ENCODE results near the gene VCX3A. TPM values are rescaled to one million over a fixed set of nuclear protein-coding genes. Genes with fewer than 3 reads are reported as not detected.
"Not testable (repeated sequence)": the region's sequence is repeated elsewhere in the genome, so short reads cannot be mapped to it uniquely, and the experiment has no call there.

VCX3A gene
- polyA plus RNA-seq (2013, experiment 1 of 2), result 0.51 TPM
- 0.53 TPM for polyA plus RNA-seq (2013, experiment 2 of 2)

GRCh38 chrX:6535018-6535417 lies at the start of gene VCX3A:
Gene VCX3A, minus strand, starts transcription at chrX:6535118. Its CDS starts 621 bp downstream, at chrX:6534497.
- not testable (repeated sequence) for H3K4me1 ChIP-seq (ENCODE audit: control insufficient read depth, low read depth, low read length); H3K27me3 ChIP-seq (ENCODE audit: insufficient read depth, low read length, poor library complexity); H3K4me2 ChIP-seq (ENCODE audit: low read length); H2BK5ac ChIP-seq (ENCODE audit: low read length); H4K5ac ChIP-seq (ENCODE audit: low read length); H3K79me1 ChIP-seq (ENCODE audit: low read length); H3K56ac ChIP-seq (ENCODE audit: low read length); H2AK5ac ChIP-seq (ENCODE audit: low read length); H3K18ac ChIP-seq (ENCODE audit: low read length); H2BK15ac ChIP-seq (replicated peaks; ENCODE audit: low read depth); H3K36me3 ChIP-seq (ENCODE audit: control insufficient read depth, insufficient read depth, low read length); H3K79me2 ChIP-seq (ENCODE audit: control insufficient read depth, insufficient read depth, low read length); H2BK120ac ChIP-seq (ENCODE audit: low read depth, low read length); H3K23ac ChIP-seq (ENCODE audit: low read length); DNase-seq; H3K4ac ChIP-seq (ENCODE audit: low read depth, low read length); H3K9ac ChIP-seq (ENCODE audit: low read length); H4K8ac ChIP-seq (ENCODE audit: low read depth, low read length); H3K27ac ChIP-seq (ENCODE audit: low read depth, low read length); H3K4me3 ChIP-seq (ENCODE audit: low read length)
- no CpG with 5 or more reads among the region's 1 CpG for WGBS (ENCODE audit: extremely low coverage, insufficient coverage, low lambda C conversion rate)

GRCh38 chrX:6574762-6575161 lies 39.8 kb upstream of the VCX3A start:
- Histone ChIP-seq H2BK5ac (ENCODE audit: low read length) (no peak overlapping the region), H4K5ac (ENCODE audit: low read length) (no peak overlapping the region), H3K27ac (ENCODE audit: low read depth, low read length) (no peak overlapping the region), H3K4ac (ENCODE audit: low read depth, low read length) (no peak overlapping the region), H2BK15ac (replicated peaks; ENCODE audit: low read depth) (no peak overlapping the region), H3K36me3 (ENCODE audit: control insufficient read depth, insufficient read depth, low read length) (no peaks in the 10 kb centered on the region), H3K4me3 (ENCODE audit: low read length) (no peak overlapping the region), H3K4me1 (ENCODE audit: control insufficient read depth, low read depth, low read length) (no peaks in the 10 kb centered on the region), H3K4me2 (ENCODE audit: low read length) (no peak overlapping the region), H4K8ac (ENCODE audit: low read depth, low read length) (no peak overlapping the region), H3K56ac (ENCODE audit: low read length) (no peak overlapping the region), H2AK5ac (ENCODE audit: low read length) (no peak overlapping the region), H3K23ac (ENCODE audit: low read length) (no peak overlapping the region), H3K79me2 (ENCODE audit: control insufficient read depth, insufficient read depth, low read length) (no peaks in the 10 kb centered on the region), H3K79me1 (ENCODE audit: low read length) (no peaks in the 10 kb centered on the region), H3K27me3 (ENCODE audit: insufficient read depth, low read length, poor library complexity) (no peaks in the 10 kb centered on the region), H3K18ac (ENCODE audit: low read length) (no peak overlapping the region), H3K9ac (ENCODE audit: low read length) (no peak overlapping the region), H2BK120ac (ENCODE audit: low read depth, low read length) (no peak overlapping the region)
- peak; percentile 39 for DNase-seq
- WGBS (ENCODE audit: extremely low coverage, insufficient coverage, low lambda C conversion rate), result no CpG with 5 or more reads among the region's 5 CpGs

GRCh38 chrX:6568031-6568430 lies 33.1 kb upstream of the VCX3A start:
- Histone ChIP-seq H3K27me3 (ENCODE audit: insufficient read depth, low read length, poor library complexity) (no peaks in the 10 kb centered on the region), H2BK120ac (ENCODE audit: low read depth, low read length) (no peak overlapping the region), H2BK5ac (ENCODE audit: low read length) (no peak overlapping the region), H2AK5ac (ENCODE audit: low read length) (no peak overlapping the region), H2BK15ac (replicated peaks; ENCODE audit: low read depth) (no peak overlapping the region), H3K4me2 (ENCODE audit: low read length) (no peak overlapping the region), H3K23ac (ENCODE audit: low read length) (no peak overlapping the region), H3K36me3 (ENCODE audit: control insufficient read depth, insufficient read depth, low read length) (no peaks in the 10 kb centered on the region), H3K4me1 (ENCODE audit: control insufficient read depth, low read depth, low read length) (no peaks in the 10 kb centered on the region), H3K27ac (ENCODE audit: low read depth, low read length) (no peak overlapping the region), H3K9ac (ENCODE audit: low read length) (no peak overlapping the region), H3K79me1 (ENCODE audit: low read length) (no peaks in the 10 kb centered on the region), H3K4me3 (ENCODE audit: low read length) (no peak overlapping the region), H4K5ac (ENCODE audit: low read length) (no peak overlapping the region), H3K18ac (ENCODE audit: low read length) (no peak overlapping the region), H3K79me2 (ENCODE audit: control insufficient read depth, insufficient read depth, low read length) (no peaks in the 10 kb centered on the region), H3K4ac (ENCODE audit: low read depth, low read length) (no peak overlapping the region), H3K56ac (ENCODE audit: low read length) (no peak overlapping the region), H4K8ac (ENCODE audit: low read depth, low read length) (no peak overlapping the region)
- no peak for DNase-seq
- WGBS (ENCODE audit: extremely low coverage, insufficient coverage, low lambda C conversion rate), result no CpG with 5 or more reads among the region's 3 CpGs

- WGBS (ENCODE audit: extremely low coverage, insufficient coverage, low lambda C conversion rate), result no CpG with 5 or more reads among the region's 5 CpGs
- Histone ChIP-seq H3K4ac (ENCODE audit: low read depth, low read length) (no peak overlapping the region), H3K9ac (ENCODE audit: low read length) (no peak overlapping the region)
These were observed 24.1 kb upstream of the VCX3A start for GRCh38 chrX:6558979-6559378.

GRCh38 chrX:6557690-6558089 lies 22.8 kb upstream of the VCX3A start:
- Histone ChIP-seq H3K4me1 (ENCODE audit: control insufficient read depth, low read depth, low read length) (no peaks in the 10 kb centered on the region), H3K56ac (ENCODE audit: low read length) (no peak overlapping the region), H4K5ac (ENCODE audit: low read length) (no peak overlapping the region), H2BK120ac (ENCODE audit: low read depth, low read length) (no peak overlapping the region), H3K27me3 (ENCODE audit: insufficient read depth, low read length, poor library complexity) (no peaks in the 10 kb centered on the region), H3K4ac (ENCODE audit: low read depth, low read length) (no peak overlapping the region), H3K79me1 (ENCODE audit: low read length) (no peaks in the 10 kb centered on the region), H3K9ac (ENCODE audit: low read length) (no peak overlapping the region), H4K8ac (ENCODE audit: low read depth, low read length) (no peak overlapping the region), H3K36me3 (ENCODE audit: control insufficient read depth, insufficient read depth, low read length) (no peaks in the 10 kb centered on the region), H2BK15ac (replicated peaks; ENCODE audit: low read depth) (no peak overlapping the region), H3K4me3 (ENCODE audit: low read length) (no peak overlapping the region), H2BK5ac (ENCODE audit: low read length) (no peak overlapping the region), H3K4me2 (ENCODE audit: low read length) (no peak overlapping the region), H2AK5ac (ENCODE audit: low read length) (no peak overlapping the region), H3K23ac (ENCODE audit: low read length) (no peak overlapping the region), H3K27ac (ENCODE audit: low read depth, low read length) (no peak overlapping the region), H3K18ac (ENCODE audit: low read length) (no peak overlapping the region), H3K79me2 (ENCODE audit: control insufficient read depth, insufficient read depth, low read length) (no peaks in the 10 kb centered on the region)
- WGBS (ENCODE audit: extremely low coverage, insufficient coverage, low lambda C conversion rate), result no CpG with 5 or more reads among the region's 3 CpGs
- DNase-seq, result no peak

More at GRCh38 chrX:6558979-6559378, 24.1 kb upstream of the VCX3A start:
- Histone ChIP-seq H3K4me1 (ENCODE audit: control insufficient read depth, low read depth, low read length) (no peaks in the 10 kb centered on the region), H2BK15ac (replicated peaks; ENCODE audit: low read depth) (no peak overlapping the region), H3K27ac (ENCODE audit: low read depth, low read length) (no peak overlapping the region), H3K36me3 (ENCODE audit: control insufficient read depth, insufficient read depth, low read length) (no peaks in the 10 kb centered on the region), H3K4me3 (ENCODE audit: low read length) (no peak overlapping the region), H2BK5ac (ENCODE audit: low read length) (no peak overlapping the region), H3K27me3 (ENCODE audit: insufficient read depth, low read length, poor library complexity) (no peaks in the 10 kb centered on the region), H2AK5ac (ENCODE audit: low read length) (no peak overlapping the region), H3K79me2 (ENCODE audit: control insufficient read depth, insufficient read depth, low read length) (no peaks in the 10 kb centered on the region), H3K56ac (ENCODE audit: low read length) (no peak overlapping the region), H4K8ac (ENCODE audit: low read depth, low read length) (no peak overlapping the region), H2BK120ac (ENCODE audit: low read depth, low read length) (no peak overlapping the region), H3K79me1 (ENCODE audit: low read length) (no peaks in the 10 kb centered on the region), H4K5ac (ENCODE audit: low read length) (no peak overlapping the region), H3K23ac (ENCODE audit: low read length) (no peak overlapping the region), H3K4me2 (ENCODE audit: low read length) (no peak overlapping the region), H3K18ac (ENCODE audit: low read length) (no peak overlapping the region)
- no peak for DNase-seq

GRCh38 chrX:6550999-6551398 lies 16.1 kb upstream of the VCX3A start:
- Histone ChIP-seq H3K79me1 (ENCODE audit: low read length) (no peaks in the 10 kb centered on the region), H3K4me3 (ENCODE audit: low read length) (no peak overlapping the region), H4K5ac (ENCODE audit: low read length) (no peak overlapping the region), H3K79me2 (ENCODE audit: control insufficient read depth, insufficient read depth, low read length) (no peaks in the 10 kb centered on the region), H4K8ac (ENCODE audit: low read depth, low read length) (no peak overlapping the region), H2AK5ac (ENCODE audit: low read length) (no peak overlapping the region), H3K56ac (ENCODE audit: low read length) (no peak overlapping the region), H3K9ac (ENCODE audit: low read length) (no peak overlapping the region), H3K4me1 (ENCODE audit: control insufficient read depth, low read depth, low read length) (no peaks in the 10 kb centered on the region), H3K36me3 (ENCODE audit: control insufficient read depth, insufficient read depth, low read length) (no peaks in the 10 kb centered on the region), H3K18ac (ENCODE audit: low read length) (no peak overlapping the region), H3K4ac (ENCODE audit: low read depth, low read length) (peak overlapping the region; percentile 36), H2BK120ac (ENCODE audit: low read depth, low read length) (no peak overlapping the region), H3K4me2 (ENCODE audit: low read length) (no peak overlapping the region), H2BK5ac (ENCODE audit: low read length) (no peak overlapping the region), H3K27ac (ENCODE audit: low read depth, low read length) (no peak overlapping the region), H3K23ac (ENCODE audit: low read length) (no peak overlapping the region), H2BK15ac (replicated peaks; ENCODE audit: low read depth) (no peak overlapping the region), H3K27me3 (ENCODE audit: insufficient read depth, low read length, poor library complexity) (no peaks in the 10 kb centered on the region)
- WGBS (ENCODE audit: extremely low coverage, insufficient coverage, low lambda C conversion rate), result no CpG with 5 or more reads among the region's 8 CpGs
- DNase-seq, result no peak
